WTC11 (cell line): ENCODE results near the gene ZCCHC7. TPM values are rescaled to one million over a fixed set of nuclear protein-coding genes. Genes with fewer than 3 reads are reported as not detected.

Experiments
- ATAC-seq: fragments of 200-7000 bp; cut with Tn5 transposase; 2 replicates; pipeline ENCODE4 v1.10.0; 2021; ENCODE audit warnings: mild to moderate bottlenecking, moderate library complexity
- CTCF ChIA-PET: fragments of 300-600 bp; sonication (Branson Sonifier 250); formaldehyde crosslinking; loops from one replicate; lab custom pipeline; 2021; ENCODE audit warnings: antibody characterized with exemption; lab: Charles Lee
- POLR2A ChIA-PET: fragments of 350-600 bp; sonication (Branson Sonifier 250); formaldehyde crosslinking; loops from one replicate; lab custom pipeline; 2021; ENCODE audit warnings: antibody characterized with exemption; lab: Charles Lee
- DNase-seq: peaks from one replicate; pipeline ENCODE4 v3.0.0; 2021; ENCODE audit warnings: low spot score
- H3K27ac Mint-ChIP-seq: 2 replicates; pipeline ENCODE4 v1.8.0; 2021; ENCODE audit warnings: mixed read lengths
- H3K27me3 Mint-ChIP-seq: 2 replicates; pipeline ENCODE4 v1.8.0; 2021; ENCODE audit warnings: low read depth, mild to moderate bottlenecking, moderate library complexity, mixed read lengths
- H3K36me3 Mint-ChIP-seq: 2 replicates; pipeline ENCODE4 v1.8.0; 2021; ENCODE audit warnings: mixed read lengths
- H3K4me1 Mint-ChIP-seq: 2 replicates; pipeline ENCODE4 v1.8.0; 2022; ENCODE audit warnings: mixed read lengths
- H3K4me3 Mint-ChIP-seq: 2 replicates; pipeline ENCODE4 v1.8.0; 2021; ENCODE audit warnings: mild to moderate bottlenecking, moderate library complexity, mixed read lengths
- H3K9me3 Mint-ChIP-seq: 2 replicates; pipeline ENCODE4 v1.8.0; 2021; ENCODE audit warnings: mixed read lengths
- E2F1 ChIP-seq: sonication (generic); formaldehyde crosslinking; IDR thresholded peaks from 2 replicates; pipeline ENCODE4 v1.8.0; 2022; ENCODE audit warnings: mild to moderate bottlenecking, missing genetic modification reagents
- FOXP4 ChIP-seq: sonication (generic); formaldehyde crosslinking; IDR thresholded peaks from 2 replicates; pipeline ENCODE4 v1.8.0; 2022; ENCODE audit warnings: mild to moderate bottlenecking, missing genetic modification reagents
- GABPB1 ChIP-seq: sonication (generic); formaldehyde crosslinking; IDR thresholded peaks from 2 replicates; pipeline ENCODE4 v1.8.1; 2023; ENCODE audit warnings: mild to moderate bottlenecking, missing genetic modification reagents
- HMGXB4 ChIP-seq: sonication (generic); formaldehyde crosslinking; IDR thresholded peaks from 2 replicates; pipeline ENCODE4 v1.8.1; 2023; ENCODE audit warnings: mild to moderate bottlenecking, moderate library complexity, missing genetic modification reagents
- IRF1 ChIP-seq: sonication (generic); formaldehyde crosslinking; IDR thresholded peaks from 2 replicates; pipeline ENCODE4 v1.8.0; 2023; ENCODE audit warnings: missing genetic modification reagents
- JAZF1 ChIP-seq: fragments of 250-450 bp; sonication (Bioruptor Pico); IDR thresholded peaks from 2 replicates; pipeline ENCODE4 v1.9.0; 2021; ENCODE audit warnings: moderate library complexity, mild to moderate bottlenecking, inconsistent platforms
- JUN ChIP-seq: sonication (generic); formaldehyde crosslinking; IDR thresholded peaks from 2 replicates; pipeline ENCODE4 v1.8.0; 2023; ENCODE audit warnings: mild to moderate bottlenecking, missing genetic modification reagents
- MXD4 ChIP-seq: fragments of 250-450 bp; sonication (Bioruptor Pico); IDR thresholded peaks from 2 replicates; pipeline ENCODE4 v1.8.0; 2021; ENCODE audit warnings: mild to moderate bottlenecking, moderate library complexity, borderline replicate concordance
- NFE2L1 ChIP-seq: sonication (generic); formaldehyde crosslinking; IDR thresholded peaks from 2 replicates; pipeline ENCODE4 v1.8.1; 2023; ENCODE audit warnings: missing genetic modification reagents
- OVOL2 ChIP-seq: fragments of 250-450 bp; sonication (Bioruptor Pico); IDR thresholded peaks from 2 replicates; pipeline ENCODE4 v1.9.0; 2021; ENCODE audit warnings: mild to moderate bottlenecking, borderline replicate concordance
- SP1 ChIP-seq: sonication (generic); formaldehyde crosslinking; conservative IDR thresholded peaks from 2 replicates; pipeline ENCODE4 v1.8.1; 2022; ENCODE audit warnings: missing genetic modification reagents
- STAT6 ChIP-seq: sonication (generic); formaldehyde crosslinking; conservative IDR thresholded peaks from 2 replicates; pipeline ENCODE4 v1.8.1; 2023; ENCODE audit warnings: mild to moderate bottlenecking, low read depth, missing genetic modification reagents, moderate library complexity
- ZNF512 ChIP-seq: sonication (generic); formaldehyde crosslinking; IDR thresholded peaks from 2 replicates; pipeline ENCODE4 v1.8.1; 2022; ENCODE audit warnings: missing genetic modification reagents, borderline replicate concordance
- total RNA-seq: library from RNA; stranded (reverse); gene quantifications from 3 replicates; pipeline ENCODE4 v1.2.3, GENCODE V29; 2021

ZCCHC7 gene
- total RNA-seq, 1 experiment from 2014 or later, result 30.1 TPM

- Mint-ChIP-seq H3K4me3 (no peak overlapping the region), H3K9me3 (no peaks in the 10 kb centered on the region), H3K4me1 (peaks cover 10% of the 10 kb centered on the region), H3K36me3 (no peaks in the 10 kb centered on the region), H3K27me3 (no peaks in the 10 kb centered on the region), H3K27ac (no peak overlapping the region)
- TF ChIP-seq FOXP4, result no peak
- TF ChIP-seq JUN (CRISPR knock-in tag), result no peak
- TF ChIP-seq GABPB1 (CRISPR knock-in tag), result no peak
- no peak for TF ChIP-seq MXD4 (CRISPR knock-in tag)
- no peak for TF ChIP-seq E2F1 (CRISPR knock-in tag)
- TF ChIP-seq NFE2L1 (CRISPR knock-in tag), result no peak
- no peak for TF ChIP-seq IRF1 (CRISPR knock-in tag)
- no peak for TF ChIP-seq SP1 (CRISPR knock-in tag)
- TF ChIP-seq HMGXB4 (CRISPR knock-in tag), result no peak
- TF ChIP-seq STAT6 (CRISPR knock-in tag), result no peak
- TF ChIP-seq JAZF1 (CRISPR knock-in tag), result no peak
- TF ChIP-seq ZNF512 (CRISPR knock-in tag), result no peak
- TF ChIP-seq OVOL2 (CRISPR knock-in tag), result no peak
- DNase-seq, result no peak
- no peak for ATAC-seq
- ChIA-PET POLR2A (no interaction called here), CTCF (interaction anchor here (0.5 to 3.1 kb wide), 4 partner anchors 14 to 410 kb away, joined by 3 to 19 read pairs (median 4); no protein-coding TSS in a partner anchor)
Measured at GRCh38 chr9:37405764-37406380, 285.5 kb downstream of the ZCCHC7 start.
